Neural progenitor cell (in vitro differentiated cells): ENCODE results near the gene METTL25B.

Experiments used
- EZH2phosphoT487 ChIP-seq: fragments of 200-600 bp; sonication (generic); IDR thresholded peaks from 2 replicates; pipeline ENCODE4 v1.6.1; 2017; ENCODE audit warnings: antibody characterized with exemption
- TF ChIP-seq, protein P1 (sequence below): fragments of 200-600 bp; sonication (generic); IDR thresholded peaks from 2 replicates; pipeline ENCODE4 v1.5.1; 2017; ENCODE audit warnings: antibody characterized with exemption, mild to moderate bottlenecking

DNA sequence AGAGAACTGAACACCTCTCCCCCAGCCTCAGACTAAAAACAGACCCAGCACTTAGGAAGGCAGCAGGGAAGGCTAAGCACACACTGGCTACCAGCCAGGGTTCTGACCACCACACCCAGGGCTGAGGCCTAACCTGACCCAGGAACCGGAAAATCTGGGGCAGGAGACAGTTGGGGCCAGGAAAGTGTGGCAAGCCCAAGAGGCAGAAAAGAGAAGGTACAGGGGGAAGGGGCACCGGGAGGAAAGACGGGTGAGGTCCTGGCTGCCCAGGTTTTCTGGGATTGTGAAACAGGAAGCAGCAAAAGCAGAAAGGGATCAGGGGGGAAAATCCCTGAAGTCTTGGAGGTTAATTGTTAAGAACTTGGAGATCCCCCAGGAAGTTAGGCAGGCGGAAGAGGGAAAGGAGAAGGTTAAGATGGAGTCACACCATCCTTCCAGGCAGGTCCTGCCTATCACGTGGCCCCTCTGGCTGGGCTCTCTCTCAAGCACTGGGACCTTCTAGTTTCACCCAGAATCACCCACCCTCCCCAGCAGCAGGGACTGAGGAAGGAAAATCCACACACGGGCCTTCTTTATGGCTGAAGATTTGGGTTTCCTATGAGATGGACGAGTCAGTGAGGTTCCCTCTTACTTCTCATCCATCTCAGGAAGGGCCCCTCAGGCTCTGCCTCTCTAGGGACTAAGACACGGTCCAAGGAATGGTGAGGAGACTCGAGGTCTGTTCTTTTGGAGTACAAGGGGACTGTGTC lies 20.6 kb downstream of the METTL25B start:
- TF ChIP-seq, protein P1, sequence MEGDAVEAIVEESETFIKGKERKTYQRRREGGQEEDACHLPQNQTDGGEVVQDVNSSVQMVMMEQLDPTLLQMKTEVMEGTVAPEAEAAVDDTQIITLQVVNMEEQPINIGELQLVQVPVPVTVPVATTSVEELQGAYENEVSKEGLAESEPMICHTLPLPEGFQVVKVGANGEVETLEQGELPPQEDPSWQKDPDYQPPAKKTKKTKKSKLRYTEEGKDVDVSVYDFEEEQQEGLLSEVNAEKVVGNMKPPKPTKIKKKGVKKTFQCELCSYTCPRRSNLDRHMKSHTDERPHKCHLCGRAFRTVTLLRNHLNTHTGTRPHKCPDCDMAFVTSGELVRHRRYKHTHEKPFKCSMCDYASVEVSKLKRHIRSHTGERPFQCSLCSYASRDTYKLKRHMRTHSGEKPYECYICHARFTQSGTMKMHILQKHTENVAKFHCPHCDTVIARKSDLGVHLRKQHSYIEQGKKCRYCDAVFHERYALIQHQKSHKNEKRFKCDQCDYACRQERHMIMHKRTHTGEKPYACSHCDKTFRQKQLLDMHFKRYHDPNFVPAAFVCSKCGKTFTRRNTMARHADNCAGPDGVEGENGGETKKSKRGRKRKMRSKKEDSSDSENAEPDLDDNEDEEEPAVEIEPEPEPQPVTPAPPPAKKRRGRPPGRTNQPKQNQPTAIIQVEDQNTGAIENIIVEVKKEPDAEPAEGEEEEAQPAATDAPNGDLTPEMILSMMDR = no peak
- no peak for TF ChIP-seq EZH2phosphoT487
